Neuronal stem cell (in vitro differentiated cells): Measurements from ENCODE around the gene ERBIN.
A peak's percentile ranks its signal among the peaks of the same experiment; 100 is the strongest.

Experiments used
- DNase-seq: peaks from one replicate; pipeline ENCODE4 v3.0.0-alpha.2; 2013; ENCODE audit warnings: low spot score
- H2AFZ ChIP-seq: one replicate; pipeline ENCODE4 v1.6.1; 2013; ENCODE audit warnings: mild to moderate bottlenecking, low read length, inconsistent platforms
- H2AK5ac ChIP-seq: 2 replicates; pipeline ENCODE4 v1.6.1; 2013; ENCODE audit warnings: low read depth, mild to moderate bottlenecking, inconsistent platforms, low read length, moderate library complexity, mixed read lengths
- H2BK120ac ChIP-seq: 2 replicates; pipeline ENCODE4 v1.6.1; 2013; ENCODE audit warnings: low read depth, mild to moderate bottlenecking, inconsistent platforms, low read length, moderate library complexity, mixed read lengths
- H2BK12ac ChIP-seq: one replicate; pipeline ENCODE4 v1.6.1; 2013; ENCODE audit warnings: low read length, inconsistent platforms
- H2BK15ac ChIP-seq: 2 replicates; pipeline ENCODE4 v1.6.1; 2013; ENCODE audit warnings: mild to moderate bottlenecking, low read length, inconsistent platforms, mixed read lengths
- H2BK5ac ChIP-seq: one replicate; pipeline ENCODE4 v1.6.1; 2013; ENCODE audit warnings: inconsistent platforms, mild to moderate bottlenecking, low read length, moderate library complexity
- H3K14ac ChIP-seq: one replicate; pipeline ENCODE4 v1.6.1; 2013; ENCODE audit warnings: low read length, inconsistent platforms
- H3K18ac ChIP-seq: 2 replicates; pipeline ENCODE4 v1.6.1; 2013; ENCODE audit warnings: low read length, inconsistent platforms
- H3K23ac ChIP-seq: 2 replicates; pipeline ENCODE4 v1.6.1; 2013; ENCODE audit warnings: low read depth, mild to moderate bottlenecking, mixed read lengths, low read length, inconsistent platforms; ENCODE audit not compliant: poor library complexity
- H3K27ac ChIP-seq: replicated peaks from 3 replicates; pipeline ENCODE4 v1.5.1; 2013; ENCODE audit warnings: low read length, inconsistent platforms
- H3K27me3 ChIP-seq, 3 experiments: 2 replicates each; pipeline ENCODE4 v1.6.1; 2013; ENCODE audit warnings: low read length in 3 of 3, mild to moderate bottlenecking in 2 of 3, inconsistent platforms in 1 of 3, low read depth in 1 of 3, mixed read lengths in 1 of 3, moderate library complexity in 1 of 3; ENCODE audit not compliant: control insufficient read depth in 3 of 3, insufficient read depth in 3 of 3
- H3K36me3 ChIP-seq, 2 donors: replicated peaks in 1 of 2; 2 replicates each; pipeline ENCODE4 v1.6.1; 2013; ENCODE audit warnings: low read length in 2 of 2; ENCODE audit not compliant: control insufficient read depth in 2 of 2, insufficient read depth in 2 of 2
- H3K4ac ChIP-seq: 2 replicates; pipeline ENCODE4 v1.6.1; 2013; ENCODE audit warnings: inconsistent platforms, mild to moderate bottlenecking, low read length, moderate library complexity
- H3K4me1 ChIP-seq, 2 donors: 1 replicate in 1 of 2; 2 replicates in 1 of 2; pipeline ENCODE4 v1.6.1; 2013; ENCODE audit warnings: low read length in 2 of 2, low read depth in 1 of 2; ENCODE audit not compliant: control insufficient read depth in 2 of 2, insufficient read depth in 1 of 2
- H3K4me2 ChIP-seq: one replicate; pipeline ENCODE4 v1.6.1; 2013; ENCODE audit warnings: mild to moderate bottlenecking, low read length, inconsistent platforms; ENCODE audit not compliant: insufficient read depth, poor library complexity, severe bottlenecking
- H3K4me3 ChIP-seq, 2 donors: 2 replicates each; pipeline ENCODE4 v1.5.1; 2013; ENCODE audit warnings: low read length in 2 of 2, mild to moderate bottlenecking in 2 of 2, inconsistent platforms in 1 of 2, moderate library complexity in 1 of 2
- H3K79me1 ChIP-seq: one replicate; pipeline ENCODE4 v1.6.1; 2013; ENCODE audit warnings: low read depth, mild to moderate bottlenecking, inconsistent platforms, low read length, moderate library complexity
- H3K9ac ChIP-seq: one replicate; pipeline ENCODE4 v1.6.1; 2013; ENCODE audit warnings: mild to moderate bottlenecking, low read depth, low read length, inconsistent platforms; ENCODE audit not compliant: poor library complexity
- H3K9me3 ChIP-seq, 2 donors: replicated peaks in 1 of 2; 2 replicates each; pipeline versions ENCODE3 to v1.6.1; 2013; ENCODE audit warnings: low read length in 2 of 2, mild to moderate bottlenecking in 2 of 2, inconsistent platforms in 1 of 2, low read depth in 1 of 2, mixed read lengths in 1 of 2, moderate library complexity in 1 of 2; ENCODE audit not compliant: control insufficient read depth in 2 of 2, insufficient read depth in 1 of 2
- H4K8ac ChIP-seq: one replicate; pipeline ENCODE4 v1.6.1; 2013; ENCODE audit warnings: low read depth, mild to moderate bottlenecking, inconsistent platforms, low read length, moderate library complexity
- H4K91ac ChIP-seq: one replicate; pipeline ENCODE4 v1.6.1; 2013; ENCODE audit warnings: low read length, low read depth, mild to moderate bottlenecking, inconsistent platforms; ENCODE audit not compliant: poor library complexity
- WGBS, 2 donors: extraction: QIAGEN DNeasy Blood & Tissue Kit; methylation state at CpG; one replicate each; pipeline ENCODE4 v1.1.7; 2013; ENCODE audit warnings: missing lambda C conversion rate in 2 of 2, mixed read lengths in 1 of 2; ENCODE audit not compliant: insufficient read length in 2 of 2, insufficient replicate concordance in 1 of 2; ENCODE audit errors: extremely low coverage in 2 of 2; 5-methylcytosine and 5-hydroxymethylcytosine counted together

Gene ERBIN

GRCh38 chr5:65981969-65982619 is 55.7 kb downstream of the ERBIN start:
- Histone ChIP-seq H2BK120ac (no peak overlapping the region), H3K9me3 (peaks cover 7 to 19% of the 10 kb centered on the region in 2 donors), H4K8ac (no peak overlapping the region), H4K91ac (no peak overlapping the region), H3K4ac (no peak overlapping the region), H2BK12ac (no peak overlapping the region), H2AFZ (no peak overlapping the region), H3K4me3 (no peak overlapping the region), H3K27me3 (no peaks in the 10 kb centered on the region), H3K18ac (no peak overlapping the region), H3K14ac (no peak overlapping the region), H3K9ac (no peak overlapping the region), H2AK5ac (no peak overlapping the region), H2BK15ac (no peak overlapping the region), H3K23ac (no peak overlapping the region), H3K27ac (no peak overlapping the region), H3K36me3 (peaks cover 4 to 21% of the 10 kb centered on the region in 2 donors), H3K79me1 (peaks cover 10% of the 10 kb centered on the region), H3K4me1 (peaks cover 0 to 6% of the 10 kb centered on the region in 2 donors), H2BK5ac (no peak overlapping the region), H3K4me2 (no peak overlapping the region)
- DNase-seq, result no peak
- WGBS, 2 donors, result no CpG with 5 or more reads among the region's 3 CpGs

- Histone ChIP-seq H4K91ac (no peak overlapping the region), H3K18ac (no peak overlapping the region), H2AK5ac (no peak overlapping the region), H3K4me3 (no peak overlapping the region), H3K4me1 (peaks cover 0 to 6% of the 10 kb centered on the region in 2 donors), H3K4ac (no peak overlapping the region), H3K14ac (no peak overlapping the region), H2BK5ac (no peak overlapping the region), H3K36me3 (peaks cover 4 to 23% of the 10 kb centered on the region in 2 donors), H3K9ac (no peak overlapping the region), H3K27ac (no peak overlapping the region), H2BK12ac (no peak overlapping the region), H2BK120ac (no peak overlapping the region), H3K27me3 (no peaks in the 10 kb centered on the region), H3K79me1 (peaks cover 10% of the 10 kb centered on the region), H2BK15ac (no peak overlapping the region), H3K23ac (no peak overlapping the region), H3K9me3 (peaks cover 7 to 19% of the 10 kb centered on the region in 2 donors), H4K8ac (no peak overlapping the region), H3K4me2 (no peak overlapping the region), H2AFZ (no peak overlapping the region)
- WGBS, 2 donors, result no CpG with 5 or more reads among the region's 1 CpG
- DNase-seq, result no peak
Observed at GRCh38 chr5:65982635-65983034, 56.3 kb downstream of the ERBIN start.

- Histone ChIP-seq H3K9me3 (peaks cover 2 to 3% of the 10 kb centered on the region in 2 donors), H2BK12ac (no peak overlapping the region), H3K27ac (no peak overlapping the region), H2AK5ac (no peak overlapping the region), H3K27me3 (no peaks in the 10 kb centered on the region), H2BK5ac (no peak overlapping the region), H3K79me1 (peaks cover 10% of the 10 kb centered on the region), H3K36me3 (peaks cover 4 to 15% of the 10 kb centered on the region in 2 donors), H3K14ac (peak overlapping the region; percentile 47), H2BK120ac (no peak overlapping the region), H3K23ac (peak overlapping the region; percentile 60), H4K91ac (no peak overlapping the region), H3K4me3 (no peak overlapping the region), H3K9ac (no peak overlapping the region), H2AFZ (no peak overlapping the region), H4K8ac (no peak overlapping the region), H3K4me2 (no peak overlapping the region), H2BK15ac (no peak overlapping the region), H3K4ac (no peak overlapping the region), H3K4me1 (peaks cover 0 to 6% of the 10 kb centered on the region in 2 donors), H3K18ac (peak overlapping the region; percentile 54)
- no peak for DNase-seq
- WGBS, 2 donors, result no CpG with 5 or more reads among the region's 10 CpGs
Observed at GRCh38 chr5:65984098-65984885, 57.9 kb downstream of the ERBIN start.

- no peak overlapping the region for H2AK5ac ChIP-seq
- no peak overlapping the region for H2BK120ac ChIP-seq
- H3K79me1 ChIP-seq, result peaks cover 10% of the 10 kb centered on the region
- peaks cover 0 to 6% of the 10 kb centered on the region in 2 donors for H3K4me1 ChIP-seq
- no peak overlapping the region for H3K4me3 ChIP-seq
- no peak overlapping the region for H3K4ac ChIP-seq
- H3K14ac ChIP-seq, result no peak overlapping the region
- no CpG with 5 or more reads among the region's 1 CpG for WGBS, 2 donors
- H4K8ac ChIP-seq, result no peak overlapping the region
- no peak overlapping the region for H2BK15ac ChIP-seq
- no peak overlapping the region for H3K9ac ChIP-seq
- no peak overlapping the region for H2BK5ac ChIP-seq
- no peak for DNase-seq
- no peaks in the 10 kb centered on the region for H3K27me3 ChIP-seq
- H3K27ac ChIP-seq, result no peak overlapping the region
- H3K18ac ChIP-seq, result no peak overlapping the region
- no peak overlapping the region for H3K4me2 ChIP-seq
- H2BK12ac ChIP-seq, result no peak overlapping the region
- H3K23ac ChIP-seq, result no peak overlapping the region
- no peak overlapping the region for H4K91ac ChIP-seq
- H2AFZ ChIP-seq, result no peak overlapping the region
- H3K9me3 ChIP-seq, result peaks cover 2% of the 10 kb centered on the region in 2 donors
- peaks cover 4 to 25% of the 10 kb centered on the region in 2 donors for H3K36me3 ChIP-seq
Observed at GRCh38 chr5:65986050-65986451, 59.7 kb downstream of the ERBIN start.
